Chondrocyte (in vitro differentiated cells): Measurements from ENCODE around the gene LGALS3BP. TPM values are rescaled to one million over a fixed set of nuclear protein-coding genes. Genes with fewer than 3 reads are reported as not detected.
A peak's percentile ranks its signal among the peaks of the same experiment; 100 is the strongest.

Source experiments
- DNase-seq: peaks from one replicate; pipeline ENCODE4 v3.0.0; 2021; ENCODE audit warnings: mixed read lengths, low spot score
- H3K27ac Mint-ChIP-seq: one replicate; pipeline ENCODE4 v1.8.0; 2021; ENCODE audit warnings: mild to moderate bottlenecking, moderate library complexity, mixed read lengths; ENCODE audit not compliant: unreplicated experiment
- H3K27me3 Mint-ChIP-seq: 2 replicates; pipeline ENCODE4 v1.8.0; 2021; ENCODE audit warnings: low read depth, mixed read lengths
- H3K36me3 Mint-ChIP-seq: 2 replicates; pipeline ENCODE4 v1.8.0; 2021; ENCODE audit warnings: low read depth, mixed read lengths
- H3K4me1 Mint-ChIP-seq: 2 replicates; pipeline ENCODE4 v1.8.0; 2021; ENCODE audit warnings: low read depth, mild to moderate bottlenecking, mixed read lengths
- H3K4me3 Mint-ChIP-seq: one replicate; pipeline ENCODE4 v1.8.0; 2021; ENCODE audit warnings: mild to moderate bottlenecking, moderate library complexity, mixed read lengths; ENCODE audit not compliant: unreplicated experiment
- H3K9me3 Mint-ChIP-seq: 2 replicates; pipeline ENCODE4 v1.8.0; 2021; ENCODE audit warnings: low read depth, mixed read lengths
- CTCF ChIP-seq: fragments of 200-600 bp; sonication (generic); IDR thresholded peaks from 2 replicates; pipeline ENCODE4 v1.5.0; 2021; ENCODE audit warnings: antibody characterized with exemption, mild to moderate bottlenecking, moderate library complexity
- total RNA-seq: library from RNA; stranded (reverse); gene quantifications from 3 replicates; pipeline ENCODE4 v1.2.1, GENCODE V29; 2021

Gene LGALS3BP
- total RNA-seq, 1 donor from 2014 or later, result 127 TPM

GRCh38 chr17:79010304-79010646, 30.6 kb upstream of the LGALS3BP start:
- H3K27ac Mint-ChIP-seq, result no peak overlapping the region
- no peak for TF ChIP-seq CTCF
- peaks cover 34% of the 10 kb centered on the region for H3K4me1 Mint-ChIP-seq
- H3K4me3 Mint-ChIP-seq, result peak overlapping the region; percentile 84
- H3K36me3 Mint-ChIP-seq, result peaks cover 2% of the 10 kb centered on the region
- no peak for DNase-seq
- no peaks in the 10 kb centered on the region for H3K27me3 Mint-ChIP-seq
- H3K9me3 Mint-ChIP-seq, result peaks cover 4% of the 10 kb centered on the region

GRCh38 chr17:79009397-79010303, 29.9 kb upstream of the LGALS3BP start, which contains the start of gene CANT1:
CANT1 (minus strand) TSS chr17:79009764; CDS start chr17:78997622, 12,142 bp downstream.
- Mint-ChIP-seq H3K36me3 (peaks cover 2% of the 10 kb centered on the region), H3K4me1 (peaks cover 34% of the 10 kb centered on the region), H3K9me3 (peaks cover 4% of the 10 kb centered on the region), H3K4me3 (peak within 1 kb of the TSS; percentile 84), H3K27ac (peak within 1 kb of the TSS; percentile 88), H3K27me3 (no peaks in the 10 kb centered on the region)
- peak; percentile 93 for DNase-seq
- TF ChIP-seq CTCF, result no peak

GRCh38 chr17:79008666-79009387, 29.1 kb upstream of the LGALS3BP start:
- peaks cover 2% of the 10 kb centered on the region for H3K36me3 Mint-ChIP-seq
- H3K4me1 Mint-ChIP-seq, result peaks cover 34% of the 10 kb centered on the region
- no peaks in the 10 kb centered on the region for H3K9me3 Mint-ChIP-seq
- no peak for TF ChIP-seq CTCF
- no peak for DNase-seq
- peak overlapping the region; percentile 88 for H3K27ac Mint-ChIP-seq
- H3K4me3 Mint-ChIP-seq, result peak overlapping the region; percentile 82
- H3K27me3 Mint-ChIP-seq, result no peaks in the 10 kb centered on the region

- Mint-ChIP-seq H3K9me3 (no peaks in the 10 kb centered on the region), H3K27ac (no peak overlapping the region), H3K27me3 (no peaks in the 10 kb centered on the region), H3K4me1 (peaks cover 34% of the 10 kb centered on the region), H3K36me3 (peaks cover 2% of the 10 kb centered on the region), H3K4me3 (peak overlapping the region; percentile 82)
- no peak for DNase-seq
- no peak for TF ChIP-seq CTCF
Measured at GRCh38 chr17:79007504-79008381, 28.0 kb upstream of the LGALS3BP start.
